ENCODE results near the gene PTPRO. TPM values are rescaled to one million over a fixed set of nuclear protein-coding genes. Genes with fewer than 3 reads are reported as not detected.

The PTPRO gene
- total and polyA plus RNA-seq, 10 of the 15 experiments (the other 5 are each of a cell fraction or from before 2014, with no cell fraction given), result 1.2 to 5.3 (median 3.5) TPM

- no TSS peak for BruUV-seq (replicated peaks)
- no peak overlapping the region for H3K27ac ChIP-seq (ENCODE audit: control insufficient read depth, insufficient read depth)
- H3K9ac ChIP-seq (ENCODE audit: control insufficient read depth, insufficient read depth, low read length), result no peak overlapping the region
- no peaks in the 10 kb centered on the region for H3K9me3 ChIP-seq (replicated peaks; ENCODE audit: control insufficient read depth, insufficient read depth, low read length)
- RAD21 ChIA-PET (ENCODE audit: unreplicated experiment), result no interaction called here
- no peaks in the 10 kb centered on the region for H3K79me2 ChIP-seq (ENCODE audit: control insufficient read depth, insufficient read depth, low read length)
- 67% methylated on average over 7 of the region's 7 CpGs for WGBS (ENCODE audit: insufficient coverage, insufficient replicate concordance, low lambda C conversion rate, missing lambda C conversion rate)
- ATAC-seq (no peak), FAIRE-seq (no peak), DNase-seq (ENCODE audit: low read depth, low spot score) (no peak)
- intact Hi-C loops (cut with micrococcal nuclease; ENCODE audit: unreplicated experiment) (no loop called here), in situ Hi-C loops (cut with MboI) (no loop called here)
- no peak overlapping the region for H3K4me3 ChIP-seq
- CTCF ChIA-PET, result no interaction called here
- SMC1A ChIA-PET (ENCODE audit: uncharacterized antibody, unreplicated experiment), result no interaction called here
- no peaks in the 10 kb centered on the region; a peak in 1 of 4 replicates for H3K27me3 ChIP-seq (replicated peaks in 1 of 2; ENCODE audit: control insufficient read depth in 2 of 2, insufficient read depth in 2 of 2, low read length in 1 of 2)
- TF ChIP-seq IKZF1 (conservative IDR thresholded peaks at IDR 0.05) (peak; percentile 29; the same call in 1 of the 2 replicates), YBX1 (IDR thresholded peaks at IDR 0.05) (no peak), EP300 (IDR thresholded peaks at IDR 0.05; ENCODE audit: borderline replicate concordance in 1 of 2, control insufficient read depth in 1 of 2, low read depth in 2 of 2, low read length in 2 of 2) (no peak), NKRF (conservative IDR thresholded peaks at IDR 0.05) (no peak), EZH2 (IDR thresholded peaks at IDR 0.05; ENCODE audit: borderline replicate concordance, control insufficient read depth, low read depth, low read length) (no peak), CREB1 (IDR thresholded peaks at IDR 0.05; ENCODE audit: low read depth) (no peak), SMARCA5 (IDR thresholded peaks at IDR 0.05) (no peak)
- TF ChIP-seq, protein P1, sequence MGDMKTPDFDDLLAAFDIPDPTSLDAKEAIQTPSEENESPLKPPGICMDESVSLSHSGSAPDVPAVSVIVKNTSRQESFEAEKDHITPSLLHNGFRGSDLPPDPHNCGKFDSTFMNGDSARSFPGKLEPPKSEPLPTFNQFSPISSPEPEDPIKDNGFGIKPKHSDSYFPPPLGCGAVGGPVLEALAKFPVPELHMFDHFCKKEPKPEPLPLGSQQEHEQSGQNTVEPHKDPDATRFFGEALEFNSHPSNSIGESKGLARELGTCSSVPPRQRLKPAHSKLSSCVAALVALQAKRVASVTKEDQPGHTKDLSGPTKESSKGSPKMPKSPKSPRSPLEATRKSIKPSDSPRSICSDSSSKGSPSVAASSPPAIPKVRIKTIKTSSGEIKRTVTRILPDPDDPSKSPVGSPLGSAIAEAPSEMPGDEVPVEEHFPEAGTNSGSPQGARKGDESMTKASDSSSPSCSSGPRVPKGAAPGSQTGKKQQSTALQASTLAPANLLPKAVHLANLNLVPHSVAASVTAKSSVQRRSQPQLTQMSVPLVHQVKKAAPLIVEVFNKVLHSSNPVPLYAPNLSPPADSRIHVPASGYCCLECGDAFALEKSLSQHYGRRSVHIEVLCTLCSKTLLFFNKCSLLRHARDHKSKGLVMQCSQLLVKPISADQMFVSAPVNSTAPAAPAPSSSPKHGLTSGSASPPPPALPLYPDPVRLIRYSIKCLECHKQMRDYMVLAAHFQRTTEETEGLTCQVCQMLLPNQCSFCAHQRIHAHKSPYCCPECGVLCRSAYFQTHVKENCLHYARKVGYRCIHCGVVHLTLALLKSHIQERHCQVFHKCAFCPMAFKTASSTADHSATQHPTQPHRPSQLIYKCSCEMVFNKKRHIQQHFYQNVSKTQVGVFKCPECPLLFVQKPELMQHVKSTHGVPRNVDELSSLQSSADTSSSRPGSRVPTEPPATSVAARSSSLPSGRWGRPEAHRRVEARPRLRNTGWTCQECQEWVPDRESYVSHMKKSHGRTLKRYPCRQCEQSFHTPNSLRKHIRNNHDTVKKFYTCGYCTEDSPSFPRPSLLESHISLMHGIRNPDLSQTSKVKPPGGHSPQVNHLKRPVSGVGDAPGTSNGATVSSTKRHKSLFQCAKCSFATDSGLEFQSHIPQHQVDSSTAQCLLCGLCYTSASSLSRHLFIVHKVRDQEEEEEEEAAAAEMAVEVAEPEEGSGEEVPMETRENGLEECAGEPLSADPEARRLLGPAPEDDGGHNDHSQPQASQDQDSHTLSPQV (IDR thresholded peaks at IDR 0.05), result no peak
- POLR2A ChIA-PET, result no interaction called here
- H4K20me1 ChIP-seq (ENCODE audit: control insufficient read depth, insufficient read depth), result no peaks in the 10 kb centered on the region
- H3K4me1 ChIP-seq (ENCODE audit: control insufficient read depth, insufficient read depth, low read length), result no peaks in the 10 kb centered on the region
- H3K4me2 ChIP-seq (ENCODE audit: control insufficient read depth, insufficient read depth), result no peak overlapping the region
- H3K36me3 ChIP-seq (ENCODE audit: control insufficient read depth in 2 of 2, insufficient read depth in 2 of 2, low read length in 1 of 2), result no peaks in the 10 kb centered on the region
- H2AFZ ChIP-seq (ENCODE audit: control insufficient read depth, low read depth, low read length), result no peak overlapping the region
Measured at GRCh38 chr12:15600223-15600935, 278.1 kb downstream of the PTPRO start.

Measured in GM12878 (cell line).